ENCODE results near the gene DNAAF1. TPM values are rescaled to one million over a fixed set of nuclear protein-coding genes. Genes with fewer than 3 reads are reported as not detected.

DNAAF1 gene
- polyA plus RNA-seq, 1 donor (not counting 4 experiments of a cell fraction or from before 2014, with no cell fraction given), result 0.01 TPM

DNA sequence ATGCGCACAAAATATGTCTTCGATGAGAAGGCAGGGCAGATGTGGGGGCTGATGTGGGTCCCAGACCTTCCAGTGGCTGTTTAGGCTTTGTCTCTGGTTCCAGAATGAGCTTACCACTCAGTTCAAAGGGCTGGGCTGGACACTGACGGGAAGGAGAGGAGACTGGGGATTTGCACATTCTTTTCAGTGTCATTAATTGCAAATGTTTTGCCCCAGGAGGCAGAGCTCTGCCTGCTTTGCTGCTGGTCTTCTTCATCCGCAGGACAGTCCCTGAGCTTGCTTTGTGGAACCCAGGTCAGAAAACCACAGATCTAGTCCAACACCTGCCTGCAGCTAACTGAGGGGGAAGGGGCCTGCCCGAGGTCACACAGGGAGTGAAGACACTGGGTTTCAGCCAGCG lies 73.8 kb downstream of the DNAAF1 start:
- TF ChIP-seq, protein P1, sequence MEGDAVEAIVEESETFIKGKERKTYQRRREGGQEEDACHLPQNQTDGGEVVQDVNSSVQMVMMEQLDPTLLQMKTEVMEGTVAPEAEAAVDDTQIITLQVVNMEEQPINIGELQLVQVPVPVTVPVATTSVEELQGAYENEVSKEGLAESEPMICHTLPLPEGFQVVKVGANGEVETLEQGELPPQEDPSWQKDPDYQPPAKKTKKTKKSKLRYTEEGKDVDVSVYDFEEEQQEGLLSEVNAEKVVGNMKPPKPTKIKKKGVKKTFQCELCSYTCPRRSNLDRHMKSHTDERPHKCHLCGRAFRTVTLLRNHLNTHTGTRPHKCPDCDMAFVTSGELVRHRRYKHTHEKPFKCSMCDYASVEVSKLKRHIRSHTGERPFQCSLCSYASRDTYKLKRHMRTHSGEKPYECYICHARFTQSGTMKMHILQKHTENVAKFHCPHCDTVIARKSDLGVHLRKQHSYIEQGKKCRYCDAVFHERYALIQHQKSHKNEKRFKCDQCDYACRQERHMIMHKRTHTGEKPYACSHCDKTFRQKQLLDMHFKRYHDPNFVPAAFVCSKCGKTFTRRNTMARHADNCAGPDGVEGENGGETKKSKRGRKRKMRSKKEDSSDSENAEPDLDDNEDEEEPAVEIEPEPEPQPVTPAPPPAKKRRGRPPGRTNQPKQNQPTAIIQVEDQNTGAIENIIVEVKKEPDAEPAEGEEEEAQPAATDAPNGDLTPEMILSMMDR (optimal IDR thresholded peaks at IDR 0.05 in 1 of 3, IDR thresholded peaks at IDR 0.05 in 1 of 3, conservative IDR thresholded peaks at IDR 0.05 in 1 of 3; ENCODE audit: extremely low read depth in 1 of 3, insufficient read depth in 2 of 3, low read length in 3 of 3), result no peak
- TF ChIP-seq EZH2 (IDR thresholded peaks at IDR 0.05; ENCODE audit: low read length), result no peak
- H3K27me3 ChIP-seq (ENCODE audit: control insufficient read depth, extremely low read depth, insufficient read depth, low read length), result peaks cover 7% of the 10 kb centered on the region
- H3K36me3 ChIP-seq (ENCODE audit: control insufficient read depth in 2 of 2, extremely low read depth in 1 of 2, insufficient read depth in 2 of 2, low read length in 2 of 2), result no peaks in the 10 kb centered on the region
- no peak overlapping the region for H3K9ac ChIP-seq (ENCODE audit: control insufficient read depth, extremely low read depth, insufficient read depth, low read length)
- no peaks in the 10 kb centered on the region for H3K9me3 ChIP-seq (ENCODE audit: control insufficient read depth, low read depth, low read length)
- no peak overlapping the region for H3K27ac ChIP-seq (ENCODE audit: control insufficient read depth, insufficient read depth, low read length)
- no peak for FAIRE-seq
- H3K4me2 ChIP-seq (ENCODE audit: control insufficient read depth, extremely low read depth, insufficient read depth, low read depth, low read length), result no peak overlapping the region
- no peak for DNase-seq (ENCODE audit: low read depth, low spot score)
- H3K9me1 ChIP-seq (ENCODE audit: control insufficient read depth, extremely low read depth, insufficient read depth, low read length), result no peaks in the 10 kb centered on the region
- no peaks in the 10 kb centered on the region for H4K20me1 ChIP-seq (ENCODE audit: control insufficient read depth, extremely low read depth, insufficient read depth, low read length)
- no peaks in the 10 kb centered on the region for H3K4me1 ChIP-seq (ENCODE audit: control insufficient read depth, extremely low read depth, insufficient read depth, low read length)
- no peaks in the 10 kb centered on the region for H3K79me2 ChIP-seq (ENCODE audit: control insufficient read depth, insufficient read depth, low read length)
- H2AFZ ChIP-seq (ENCODE audit: control insufficient read depth, low read length), result no peak overlapping the region
- no peak overlapping the region for H3K4me3 ChIP-seq (ENCODE audit: control insufficient read depth in 2 of 3, extremely low read depth in 1 of 3, insufficient read depth in 2 of 3, low read depth in 1 of 3, low read length in 3 of 3)
- dilution Hi-C loops (cut with MboI; ENCODE audit: extremely low pct_ligation_motif_present, low sequenced_read_pairs), result no loop called here

GRCh38 chr16:84220851-84221250 lies 75.7 kb downstream of the DNAAF1 start:
- Histone ChIP-seq H3K9ac (ENCODE audit: control insufficient read depth, extremely low read depth, insufficient read depth, low read length) (no peak overlapping the region), H3K4me2 (ENCODE audit: control insufficient read depth, extremely low read depth, insufficient read depth, low read depth, low read length) (no peak overlapping the region), H3K9me1 (ENCODE audit: control insufficient read depth, extremely low read depth, insufficient read depth, low read length) (no peaks in the 10 kb centered on the region), H3K36me3 (ENCODE audit: control insufficient read depth in 2 of 2, extremely low read depth in 1 of 2, insufficient read depth in 2 of 2, low read length in 2 of 2) (no peaks in the 10 kb centered on the region), H3K4me1 (ENCODE audit: control insufficient read depth, extremely low read depth, insufficient read depth, low read length) (no peaks in the 10 kb centered on the region), H2AFZ (ENCODE audit: control insufficient read depth, low read length) (no peak overlapping the region), H3K27ac (ENCODE audit: control insufficient read depth, insufficient read depth, low read length) (no peak overlapping the region), H3K9me3 (ENCODE audit: control insufficient read depth, low read depth, low read length) (no peaks in the 10 kb centered on the region), H4K20me1 (ENCODE audit: control insufficient read depth, extremely low read depth, insufficient read depth, low read length) (no peaks in the 10 kb centered on the region), H3K4me3 (ENCODE audit: control insufficient read depth in 2 of 3, extremely low read depth in 1 of 3, insufficient read depth in 2 of 3, low read depth in 1 of 3, low read length in 3 of 3) (no peak overlapping the region), H3K27me3 (ENCODE audit: control insufficient read depth, extremely low read depth, insufficient read depth, low read length) (peaks cover 7% of the 10 kb centered on the region), H3K79me2 (ENCODE audit: control insufficient read depth, insufficient read depth, low read length) (no peaks in the 10 kb centered on the region)
- dilution Hi-C loops (cut with MboI; ENCODE audit: extremely low pct_ligation_motif_present, low sequenced_read_pairs), result no loop called here
- no peak for TF ChIP-seq EZH2 (IDR thresholded peaks at IDR 0.05; ENCODE audit: low read length)
- TF ChIP-seq, protein P1 (optimal IDR thresholded peaks at IDR 0.05 in 1 of 3, IDR thresholded peaks at IDR 0.05 in 1 of 3, conservative IDR thresholded peaks at IDR 0.05 in 1 of 3; ENCODE audit: extremely low read depth in 1 of 3, insufficient read depth in 2 of 3, low read length in 3 of 3), result no peak
- DNase-seq (ENCODE audit: low read depth, low spot score) (no peak), FAIRE-seq (no peak)

Measured in keratinocyte (primary cell).